GM12873 (cell line): Measurements from ENCODE around the gene DOK7.

Experiments used
- CTCF ChIP-seq: IDR thresholded peaks from 2 replicates; pipeline ENCODE4 v1.5.1; 2012; ENCODE audit warnings: low read depth, mild to moderate bottlenecking, moderate library complexity, low read length, control low read depth; ENCODE audit not compliant: insufficient read depth; ENCODE audit errors: missing control alignments

Gene DOK7

GRCh38 chr4:3468154-3468553 lies 5.0 kb downstream of the DOK7 start:
- TF ChIP-seq CTCF: no peak

- no peak for TF ChIP-seq CTCF
These were observed 5.7 kb downstream of the DOK7 start for GRCh38 chr4:3468804-3469203.

- TF ChIP-seq CTCF: no peak
These were observed 6.5 kb downstream of the DOK7 start for GRCh38 chr4:3469386-3470243.

GRCh38 chr4:3470244-3471097 lies 7.4 kb downstream of the DOK7 start:
- TF ChIP-seq CTCF: no peak

- TF ChIP-seq CTCF: no peak
These were observed 8.1 kb downstream of the DOK7 start for GRCh38 chr4:3471098-3471760.

- TF ChIP-seq CTCF: no peak
These were observed 8.8 kb downstream of the DOK7 start for GRCh38 chr4:3471886-3472285.
